GM12875 (cell line): Measurements from ENCODE around the gene TRIO.

Source experiments
- H3K4me3 ChIP-seq: one replicate; pipeline ENCODE4 v1.5.1; 2011; ENCODE audit warnings: low read depth, low read length, control low read depth
- TF ChIP-seq, protein P1 (sequence below): IDR thresholded peaks from 2 replicates; pipeline ENCODE4 v1.5.1; 2011; ENCODE audit warnings: low read depth, mild to moderate bottlenecking, control low read depth, inconsistent platforms, low read length, moderate library complexity, borderline replicate concordance; ENCODE audit not compliant: insufficient read depth

The TRIO gene

DNA sequence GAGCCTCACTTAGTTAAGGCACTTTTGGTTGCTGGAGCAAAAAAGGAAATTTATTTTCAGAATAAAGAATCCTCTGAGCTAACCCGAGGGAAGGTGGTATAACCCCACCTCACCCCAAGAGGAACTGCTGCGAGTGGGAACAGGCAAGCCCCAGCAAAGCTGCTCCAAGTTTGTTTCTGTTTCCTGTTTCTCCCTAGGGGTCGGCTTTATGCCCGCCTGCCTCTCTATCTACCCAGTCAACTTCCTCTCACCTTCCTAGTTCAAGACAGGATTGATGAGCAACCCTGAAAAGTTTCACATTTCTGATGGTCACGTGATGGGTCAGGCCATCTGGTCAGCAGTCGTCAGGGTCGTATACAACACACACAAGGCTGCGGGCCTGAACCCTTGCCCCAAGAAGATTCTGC lies 31.1 kb downstream of the TRIO start:
- TF ChIP-seq, protein P1, sequence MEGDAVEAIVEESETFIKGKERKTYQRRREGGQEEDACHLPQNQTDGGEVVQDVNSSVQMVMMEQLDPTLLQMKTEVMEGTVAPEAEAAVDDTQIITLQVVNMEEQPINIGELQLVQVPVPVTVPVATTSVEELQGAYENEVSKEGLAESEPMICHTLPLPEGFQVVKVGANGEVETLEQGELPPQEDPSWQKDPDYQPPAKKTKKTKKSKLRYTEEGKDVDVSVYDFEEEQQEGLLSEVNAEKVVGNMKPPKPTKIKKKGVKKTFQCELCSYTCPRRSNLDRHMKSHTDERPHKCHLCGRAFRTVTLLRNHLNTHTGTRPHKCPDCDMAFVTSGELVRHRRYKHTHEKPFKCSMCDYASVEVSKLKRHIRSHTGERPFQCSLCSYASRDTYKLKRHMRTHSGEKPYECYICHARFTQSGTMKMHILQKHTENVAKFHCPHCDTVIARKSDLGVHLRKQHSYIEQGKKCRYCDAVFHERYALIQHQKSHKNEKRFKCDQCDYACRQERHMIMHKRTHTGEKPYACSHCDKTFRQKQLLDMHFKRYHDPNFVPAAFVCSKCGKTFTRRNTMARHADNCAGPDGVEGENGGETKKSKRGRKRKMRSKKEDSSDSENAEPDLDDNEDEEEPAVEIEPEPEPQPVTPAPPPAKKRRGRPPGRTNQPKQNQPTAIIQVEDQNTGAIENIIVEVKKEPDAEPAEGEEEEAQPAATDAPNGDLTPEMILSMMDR = no peak
- no peak overlapping the region for H3K4me3 ChIP-seq

DNA sequence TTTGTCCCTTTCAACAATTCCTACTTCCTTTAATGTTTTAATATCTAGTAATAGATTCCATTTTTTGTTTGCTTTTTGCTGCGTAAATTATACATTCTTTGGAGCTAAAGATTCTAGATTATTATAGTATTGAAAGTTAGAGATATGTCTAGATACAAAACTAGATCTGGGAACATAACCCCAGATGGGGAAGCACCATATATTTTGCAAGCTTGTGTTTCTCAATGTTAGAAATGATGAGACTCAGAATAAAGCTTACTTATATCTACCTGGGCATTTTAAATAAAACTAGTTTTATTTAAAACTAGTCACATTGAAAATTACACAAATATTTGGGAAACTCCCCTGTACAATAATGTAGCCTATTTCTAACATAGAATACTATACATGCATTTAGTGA lies 32.2 kb downstream of the TRIO start:
- H3K4me3 ChIP-seq = no peak overlapping the region
- TF ChIP-seq, protein P1 = no peak

DNA sequence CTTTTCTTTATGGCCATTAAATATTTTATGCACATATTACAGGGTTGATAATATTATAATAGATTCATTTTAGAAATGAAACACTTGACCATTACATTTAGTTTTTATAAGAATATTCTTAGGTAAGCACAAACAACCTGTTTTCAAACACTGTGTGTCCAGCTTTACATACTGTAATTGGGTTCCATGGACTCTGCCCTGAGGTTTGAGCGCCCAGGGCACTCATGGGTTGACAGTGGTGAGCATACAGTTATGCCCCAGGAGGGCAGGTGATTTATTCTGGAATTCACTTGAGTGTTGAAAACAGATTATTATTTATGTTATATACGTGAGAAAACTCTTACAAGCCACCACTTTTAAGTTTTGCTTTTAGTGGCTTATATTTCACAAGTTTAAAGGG lies 33.7 kb downstream of the TRIO start:
- TF ChIP-seq, protein P1 = no peak
- no peak overlapping the region for H3K4me3 ChIP-seq

DNA sequence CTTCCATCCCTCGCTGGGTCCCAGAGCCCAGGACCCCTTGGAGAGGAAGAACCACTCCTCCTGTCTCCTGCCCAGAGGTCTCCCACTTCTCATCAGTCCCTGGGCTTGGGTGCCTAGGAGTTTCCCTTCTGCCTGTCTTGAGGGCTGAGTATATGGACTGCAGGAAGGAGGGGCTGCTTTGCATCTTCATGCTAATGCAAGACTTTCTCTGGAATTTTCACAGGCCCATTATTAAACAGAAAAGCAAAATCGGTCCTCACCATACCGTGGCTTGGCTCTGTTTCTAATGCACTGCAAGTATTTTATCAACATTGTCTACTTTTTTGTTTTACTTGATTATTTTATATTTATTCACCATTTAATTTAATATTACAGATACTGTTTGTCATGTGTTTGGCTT lies 34.5 kb downstream of the TRIO start:
- H3K4me3 ChIP-seq = no peak overlapping the region
- TF ChIP-seq, protein P1 = no peak

DNA sequence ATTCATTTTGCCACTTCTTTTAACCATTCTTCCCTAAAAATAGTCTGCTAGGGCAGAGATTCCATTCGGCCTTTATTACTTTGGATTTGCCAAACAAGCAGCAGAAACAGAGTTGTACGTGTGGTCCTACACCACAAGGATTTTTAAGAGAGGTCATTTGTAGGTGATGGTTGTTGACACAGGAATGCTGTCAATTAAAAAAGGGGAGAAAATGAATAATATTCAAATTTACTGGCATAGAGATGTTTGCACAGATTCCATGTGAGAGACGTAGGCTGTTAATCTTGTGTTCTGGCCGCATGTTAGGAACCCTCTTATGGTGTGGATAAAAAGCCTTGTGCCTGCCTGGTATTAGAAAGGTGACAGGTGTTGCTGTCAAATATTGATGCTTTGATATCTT lies 34.9 kb downstream of the TRIO start:
- H3K4me3 ChIP-seq = no peak overlapping the region
- TF ChIP-seq, protein P1 = no peak

DNA sequence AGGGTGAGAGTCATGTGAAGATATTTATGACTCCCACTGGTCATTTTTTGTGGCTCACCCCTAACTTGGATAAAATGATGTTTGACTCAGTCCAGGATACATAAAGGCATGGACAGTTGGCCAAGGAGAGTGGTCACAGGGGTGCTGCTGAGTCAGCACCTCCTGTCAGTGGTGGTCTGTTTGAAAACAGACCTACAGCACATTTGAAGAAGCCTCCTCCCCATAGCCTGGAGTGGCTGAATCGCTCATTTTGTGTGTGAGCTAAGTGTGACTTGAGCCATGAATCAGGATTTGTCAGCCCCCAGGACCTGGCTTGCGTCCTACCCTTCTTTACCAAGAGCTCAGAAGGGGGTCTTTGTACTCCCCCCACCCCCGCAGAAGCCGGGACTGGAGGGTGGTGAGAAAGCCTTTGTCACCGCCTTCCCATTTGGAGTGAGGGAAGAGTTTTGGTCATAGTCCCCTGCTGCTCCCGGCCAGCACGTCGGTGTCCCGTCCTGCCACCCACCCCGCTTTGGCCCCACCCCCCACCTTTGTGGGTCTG lies 35.6 kb downstream of the TRIO start:
- H3K4me3 ChIP-seq = no peak overlapping the region
- TF ChIP-seq, protein P1 = no peak

DNA sequence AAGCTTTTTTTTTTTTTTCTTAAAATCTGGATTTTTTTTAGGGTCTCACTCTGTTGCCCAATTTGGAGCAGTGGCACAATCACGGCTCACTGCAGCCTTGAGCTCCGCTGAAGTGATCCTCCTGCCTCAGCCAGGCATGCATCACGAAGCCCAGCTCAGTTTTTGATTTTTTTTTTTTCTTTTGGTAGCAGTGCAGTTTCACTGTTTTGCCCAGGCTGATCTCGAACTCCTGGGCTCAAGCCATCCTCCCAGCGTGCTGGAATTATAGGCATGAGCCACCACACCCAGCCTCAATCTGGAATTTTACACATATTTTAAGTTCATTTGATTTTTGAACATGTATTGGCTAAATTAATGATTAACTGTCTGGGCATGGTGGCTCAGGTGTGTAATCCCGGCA lies 36.3 kb downstream of the TRIO start:
- no peak overlapping the region for H3K4me3 ChIP-seq
- TF ChIP-seq, protein P1 = no peak
